HEK293 (cell line): ENCODE data around the gene SIAE.

ENCODE experiments used
- CTCF ChIA-PET: fragments of 350-600 bp; formaldehyde crosslinking; extraction: SDS; loops from one replicate; lab custom pipeline; 2021; ENCODE audit warnings: antibody characterized with exemption; lab: Yijun Ruan, JAX
- POLR2A ChIA-PET: fragments of 300-600 bp; formaldehyde crosslinking; extraction: SDS; loops from one replicate; lab custom pipeline; 2020; ENCODE audit warnings: antibody characterized with exemption, inconsistent platforms; lab: Yijun Ruan, JAX
- H3K27ac ChIP-seq: fragments of 200-500 bp; sonication (Bioruptor generic); 2 replicates; pipeline ENCODE4 v1.5.1; 2014; ENCODE audit warnings: low read depth, low read length, control low read depth, inconsistent platforms; ENCODE audit errors: extremely low read depth
- H3K36me3 ChIP-seq, 2 experiments: fragments of 200-500 bp in 1 of 2; sonication (Bioruptor generic) in 1 of 2; 1 replicate in 1 of 2; 2 replicates in 1 of 2; pipeline ENCODE4 v1.5.1; 2014 to 2017; ENCODE audit warnings: inconsistent platforms in 2 of 2, low read length in 2 of 2; ENCODE audit not compliant: control insufficient read depth in 2 of 2, insufficient read depth in 1 of 2
- H3K4me1 ChIP-seq: fragments of 200-500 bp; sonication (Bioruptor generic); 2 replicates; pipeline ENCODE4 v1.5.1; 2014; ENCODE audit warnings: mild to moderate bottlenecking, low read length, inconsistent platforms; ENCODE audit not compliant: control insufficient read depth, insufficient read depth
- H3K4me3 ChIP-seq: 2 replicates; pipeline ENCODE4 v1.5.1; 2011; ENCODE audit warnings: low read depth, mild to moderate bottlenecking, control low read depth, low read length, moderate library complexity
- H3K9me3 ChIP-seq: fragments of 200-500 bp; sonication (Bioruptor generic); 2 replicates; pipeline ENCODE4 v1.5.1; 2014; ENCODE audit warnings: low read depth, low read length, inconsistent platforms; ENCODE audit not compliant: control insufficient read depth, insufficient read depth
- ATF2 ChIP-seq: fragments of 450-650 bp; formaldehyde crosslinking; IDR thresholded peaks from 2 replicates; pipeline ENCODE4 v1.5.1; 2016; ENCODE audit warnings: missing biosample characterization, missing genetic modification characterization, low read depth
- GLIS1 ChIP-seq: fragments of 450-650 bp; formaldehyde crosslinking; IDR thresholded peaks from 2 replicates; pipeline ENCODE4 v1.5.1; 2016; ENCODE audit warnings: missing biosample characterization, missing genetic modification characterization
- HIC1 ChIP-seq: fragments of 450-650 bp; formaldehyde crosslinking; IDR thresholded peaks from 2 replicates; pipeline ENCODE4 v1.5.1; 2016; ENCODE audit warnings: missing biosample characterization, missing genetic modification characterization
- HOXC10 ChIP-seq: sonication (generic); formaldehyde crosslinking; IDR thresholded peaks from 2 replicates; pipeline ENCODE4 v1.8.1; 2023; ENCODE audit warnings: mild to moderate bottlenecking, missing genetic modification reagents
- KLF10 ChIP-seq: fragments of 450-650 bp; IDR thresholded peaks from 2 replicates; pipeline ENCODE4 v1.5.1; 2018; ENCODE audit warnings: missing biosample characterization, mild to moderate bottlenecking, missing genetic modification characterization
- KLF17 ChIP-seq: fragments of 450-650 bp; formaldehyde crosslinking; IDR thresholded peaks from 2 replicates; pipeline ENCODE4 v1.5.1; 2016; ENCODE audit warnings: missing biosample characterization, missing genetic modification characterization
- KLF9 ChIP-seq: fragments of 450-650 bp; formaldehyde crosslinking; IDR thresholded peaks from 2 replicates; pipeline ENCODE4 v1.5.1; 2016; ENCODE audit warnings: missing biosample characterization, missing genetic modification characterization, low read depth
- MZF1 ChIP-seq: fragments of 450-650 bp; formaldehyde crosslinking; IDR thresholded peaks from 2 replicates; pipeline ENCODE4 v1.5.1; 2017; ENCODE audit warnings: missing biosample characterization, missing genetic modification characterization, borderline replicate concordance
- PRDM1 ChIP-seq: fragments of 450-650 bp; formaldehyde crosslinking; IDR thresholded peaks from 2 replicates; pipeline ENCODE4; 2016; ENCODE audit warnings: missing biosample characterization, missing genetic modification characterization
- ZFHX2 ChIP-seq: fragments of 450-650 bp; formaldehyde crosslinking; conservative IDR thresholded peaks from 2 replicates; pipeline ENCODE4 v1.5.1; 2016; ENCODE audit warnings: missing biosample characterization, missing genetic modification characterization
- ZIC2 ChIP-seq: fragments of 450-650 bp; formaldehyde crosslinking; IDR thresholded peaks from 2 replicates; pipeline ENCODE4 v1.5.1; 2016; ENCODE audit warnings: missing biosample characterization, missing genetic modification characterization
- ZNF2 ChIP-seq: fragments of 450-650 bp; formaldehyde crosslinking; IDR thresholded peaks from 2 replicates; pipeline ENCODE4 v1.5.1; 2016; ENCODE audit warnings: missing biosample characterization, missing genetic modification characterization
- ZNF223 ChIP-seq: fragments of 450-650 bp; formaldehyde crosslinking; IDR thresholded peaks from 2 replicates; pipeline ENCODE4 v1.5.1; 2016; ENCODE audit warnings: missing biosample characterization, missing genetic modification characterization
- ZNF24 ChIP-seq: fragments of 450-650 bp; formaldehyde crosslinking; IDR thresholded peaks from 2 replicates; pipeline ENCODE4 v1.5.1; 2016; ENCODE audit warnings: missing biosample characterization, missing genetic modification characterization
- ZNF292 ChIP-seq: fragments of 450-650 bp; formaldehyde crosslinking; IDR thresholded peaks from 2 replicates; pipeline ENCODE4 v1.5.1; 2016; ENCODE audit warnings: low read depth, missing biosample characterization, missing genetic modification characterization, borderline replicate concordance
- ZNF366 ChIP-seq: fragments of 450-650 bp; formaldehyde crosslinking; conservative IDR thresholded peaks from 2 replicates; pipeline ENCODE4 v1.5.1; 2016; ENCODE audit warnings: missing biosample characterization, missing genetic modification characterization
- ZNF404 ChIP-seq: fragments of 450-650 bp; formaldehyde crosslinking; IDR thresholded peaks from 2 replicates; pipeline ENCODE4 v1.5.1; 2017; ENCODE audit warnings: missing biosample characterization, missing genetic modification characterization
- ZNF426 ChIP-seq: fragments of 450-650 bp; formaldehyde crosslinking; IDR thresholded peaks from 2 replicates; pipeline ENCODE4 v1.5.1; 2017; ENCODE audit warnings: missing biosample characterization, missing genetic modification characterization, mild to moderate bottlenecking, inconsistent platforms, moderate library complexity
- ZNF48 ChIP-seq: fragments of 450-650 bp; formaldehyde crosslinking; IDR thresholded peaks from 2 replicates; pipeline ENCODE4 v1.5.1; 2016; ENCODE audit warnings: missing biosample characterization, missing genetic modification characterization
- ZNF510 ChIP-seq: fragments of 450-650 bp; formaldehyde crosslinking; IDR thresholded peaks from 2 replicates; pipeline ENCODE4 v1.5.1; 2018; ENCODE audit warnings: mild to moderate bottlenecking, missing genetic modification characterization, missing biosample characterization; ENCODE audit not compliant: insufficient replicate concordance
- ZNF529 ChIP-seq: fragments of 450-650 bp; formaldehyde crosslinking; IDR thresholded peaks from 2 replicates; pipeline ENCODE4 v1.5.1; 2017; ENCODE audit warnings: missing genetic modification characterization, missing biosample characterization; ENCODE audit not compliant: insufficient replicate concordance
- ZNF549 ChIP-seq: fragments of 450-650 bp; IDR thresholded peaks from 2 replicates; pipeline ENCODE4 v1.5.1; 2018; ENCODE audit warnings: missing biosample characterization, missing genetic modification characterization, mild to moderate bottlenecking, inconsistent platforms, moderate library complexity
- ZNF654 ChIP-seq: fragments of 450-650 bp; formaldehyde crosslinking; IDR thresholded peaks from 2 replicates; pipeline ENCODE4 v1.5.1; 2016; ENCODE audit warnings: low read depth, missing biosample characterization, missing genetic modification characterization
- ZSCAN16 ChIP-seq: fragments of 450-650 bp; formaldehyde crosslinking; IDR thresholded peaks from 2 replicates; pipeline ENCODE4 v1.5.1; 2016; ENCODE audit warnings: missing biosample characterization, missing genetic modification characterization
- ZSCAN4 ChIP-seq: fragments of 450-650 bp; formaldehyde crosslinking; IDR thresholded peaks from 2 replicates; pipeline ENCODE4 v1.5.1; 2017; ENCODE audit warnings: missing biosample characterization, missing genetic modification characterization

The SIAE gene

GRCh38 chr11:124657904-124658303 is 15.6 kb downstream of the SIAE start:
- Histone ChIP-seq H3K36me3 (no peaks in the 10 kb centered on the region), H3K4me1 (no peaks in the 10 kb centered on the region), H3K9me3 (no peaks in the 10 kb centered on the region), H3K4me3 (no peak overlapping the region), H3K27ac (no peak overlapping the region)
- CTCF ChIA-PET, result no interaction called here
- POLR2A ChIA-PET, result no interaction called here
- TF ChIP-seq HOXC10 (CRISPR knock-in tag), result no peak
- no peak for TF ChIP-seq ZNF426
- no peak for TF ChIP-seq ZNF223 (tag by site-specific recombination)
- no peak for TF ChIP-seq ZNF654
- no peak for TF ChIP-seq ZNF529 (tag by site-specific recombination)
- no peak for TF ChIP-seq ZNF24 (tag by site-specific recombination)
- no peak for TF ChIP-seq ZIC2
- no peak for TF ChIP-seq ZFHX2 (tag by site-specific recombination)
- TF ChIP-seq ZNF404, result no peak
- no peak for TF ChIP-seq ZNF366 (tag by site-specific recombination)
- TF ChIP-seq GLIS1 (tag by site-specific recombination), result no peak
- no peak for TF ChIP-seq HIC1 (tag by site-specific recombination)
- TF ChIP-seq ZNF510 (tag by site-specific recombination), result no peak
- no peak for TF ChIP-seq ZNF48 (tag by site-specific recombination)
- TF ChIP-seq ZNF2 (tag by site-specific recombination), result no peak
- no peak for TF ChIP-seq KLF9 (tag by site-specific recombination)
- TF ChIP-seq ZSCAN4 (tag by site-specific recombination), result no peak
- TF ChIP-seq, all 188 proteins: peak for 0

GRCh38 chr11:124656774-124657630 is 16.5 kb downstream of the SIAE start:
- Histone ChIP-seq H3K27ac (no peak overlapping the region), H3K9me3 (no peaks in the 10 kb centered on the region), H3K4me1 (no peaks in the 10 kb centered on the region), H3K4me3 (no peak overlapping the region), H3K36me3 (no peaks in the 10 kb centered on the region)
- ChIA-PET POLR2A (no interaction called here), CTCF (interaction anchor here (0.8 kb wide), 1 partner anchor 12 kb away, joined by 4 read pairs; no protein-coding TSS in a partner anchor)
- no peak for TF ChIP-seq ZSCAN4 (tag by site-specific recombination)
- TF ChIP-seq HOXC10 (CRISPR knock-in tag), result no peak
- no peak for TF ChIP-seq ZNF292
- no peak; the same call in 1 of the 2 replicates for TF ChIP-seq ZIC2
- no peak for TF ChIP-seq KLF10 (tag by site-specific recombination)
- no peak for TF ChIP-seq PRDM1 (tag by site-specific recombination)
- TF ChIP-seq ZNF549, result no peak
- no peak for TF ChIP-seq ZSCAN16 (tag by site-specific recombination)
- TF ChIP-seq ATF2, result no peak
- no peak for TF ChIP-seq MZF1 (tag by site-specific recombination)
- no peak for TF ChIP-seq KLF17 (tag by site-specific recombination)
